Epidermal melanocyte (primary cell): ENCODE results near the gene ITIH2.
"Not testable (repeated sequence)": the region's sequence is repeated elsewhere in the genome, so short reads cannot be mapped to it uniquely, and the experiment has no call there.

ENCODE experiments used
- DNase-seq: peaks from one replicate; pipeline ENCODE4 v3.0.0; 2011; ENCODE audit warnings: low spot score; ENCODE audit not compliant: insufficient read length

The ITIH2 gene

GRCh38 chr10:7696545-7696944, 6.6 kb upstream of the ITIH2 start:
- DNase-seq = no peak

GRCh38 chr10:7697426-7697825, 5.7 kb upstream of the ITIH2 start:
- DNase-seq = no peak

GRCh38 chr10:7700577-7701125, 2.5 kb upstream of the ITIH2 start:
- no peak for DNase-seq

- no peak for DNase-seq
These were observed 1.9 kb upstream of the ITIH2 start for GRCh38 chr10:7701158-7701742.

- no peak for DNase-seq
These were observed 766 bp upstream of the ITIH2 start for GRCh38 chr10:7702288-7702812.

GRCh38 chr10:7704071-7705016, 1.2 kb downstream of the ITIH2 start:
- no peak for DNase-seq

GRCh38 chr10:7705341-7705740, 2.2 kb downstream of the ITIH2 start:
- no peak for DNase-seq

GRCh38 chr10:7706534-7707073, 3.5 kb downstream of the ITIH2 start:
- DNase-seq = no peak

- no peak for DNase-seq
These were observed 4.0 kb downstream of the ITIH2 start for GRCh38 chr10:7707102-7707501.

- DNase-seq = no peak
These were observed 4.9 kb downstream of the ITIH2 start for GRCh38 chr10:7707858-7708622.

- DNase-seq = no peak
These were observed 5.7 kb downstream of the ITIH2 start for GRCh38 chr10:7708832-7709231.

- DNase-seq = no peak
These were observed 7.3 kb downstream of the ITIH2 start for GRCh38 chr10:7710446-7710845.

GRCh38 chr10:7711075-7711474, 8.0 kb downstream of the ITIH2 start:
- DNase-seq = not testable (repeated sequence)

- DNase-seq = no peak
These were observed 12.4 kb downstream of the ITIH2 start for GRCh38 chr10:7715515-7715914.

- DNase-seq = no peak
These were observed 14.7 kb downstream of the ITIH2 start for GRCh38 chr10:7717767-7718166.

- no peak for DNase-seq
These were observed 15.6 kb downstream of the ITIH2 start for GRCh38 chr10:7718685-7719084.

- no peak for DNase-seq
These were observed 17.4 kb downstream of the ITIH2 start for GRCh38 chr10:7720478-7720877.

- DNase-seq = no peak
These were observed 19.9 kb downstream of the ITIH2 start for GRCh38 chr10:7722927-7723529.

GRCh38 chr10:7734821-7735220, 31.7 kb downstream of the ITIH2 start:
- no peak for DNase-seq

GRCh38 chr10:7738536-7739407, 35.7 kb downstream of the ITIH2 start:
- no peak for DNase-seq
